ENCODE results near the gene METTL17. TPM values are rescaled to one million over a fixed set of nuclear protein-coding genes. Genes with fewer than 3 reads are reported as not detected.

The METTL17 gene
- total and polyA plus RNA-seq, 7 experiments from 2014 or later = 41.7 to 129 (median 91.7) TPM

DNA sequence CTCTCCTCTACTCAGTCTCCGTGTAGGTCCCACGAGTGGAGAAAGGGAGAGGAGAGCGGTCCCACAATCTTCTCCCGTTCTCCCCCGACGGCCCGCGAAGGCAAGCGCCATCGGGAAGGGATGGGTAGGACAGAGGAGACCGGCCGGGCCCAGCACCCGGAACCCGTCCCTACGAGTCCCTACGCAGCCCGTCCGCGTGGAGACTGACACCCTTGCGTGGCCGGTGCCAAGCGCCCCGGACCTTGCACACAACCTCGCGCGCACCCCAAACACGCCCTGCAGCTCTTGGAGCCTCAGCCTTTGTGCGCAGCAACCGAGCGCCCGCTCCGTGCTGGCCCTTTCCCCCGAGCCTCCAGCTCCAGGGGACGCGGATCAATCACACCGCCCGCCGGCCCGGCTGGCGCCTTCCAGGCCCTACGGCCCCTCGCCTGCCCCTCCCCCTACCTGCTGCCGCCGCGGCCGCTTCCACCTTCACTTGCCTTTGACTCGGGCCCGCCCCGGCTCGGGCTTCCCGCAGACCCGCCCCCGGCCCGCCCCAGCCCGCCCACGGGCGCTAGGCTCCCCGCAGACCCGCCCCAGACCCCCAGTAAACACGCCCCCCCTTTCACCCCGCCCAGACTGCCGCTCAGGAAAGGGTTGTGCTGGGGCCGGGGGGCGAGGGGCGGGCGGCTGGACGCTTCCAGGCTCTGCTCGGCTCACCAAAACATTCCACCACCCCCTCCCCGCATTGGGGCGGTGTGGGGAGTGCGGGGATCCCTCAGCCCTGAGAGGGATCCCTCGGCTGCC is 35.0 kb downstream of the METTL17 start, which contains the start of gene NDRG2:
NDRG2 (minus strand) TSS at position 477 of the 786 bp plus-strand sequence. CDS start 1,746 bp downstream, outside the sequence.
- Mint-ChIP-seq H3K4me1 (peaks cover 7 to 28% (median 23%) of the 10 kb centered on the region in 7 donors), H3K9me3 (no peaks in the 10 kb centered on the region), H3K27me3 (peaks cover 0 to 47% (median 0%) of the 10 kb centered on the region in 5 donors), H3K4me3 (peak within 1 kb of the TSS; percentile 84 to 97 (median 92)), H3K27ac (peak within 1 kb of the TSS in 8 of 9 donors; percentile 66 to 92 (median 80)), H3K36me3 (peaks cover 0 to 13% (median 0%) of the 10 kb centered on the region in 5 donors)
- intact Hi-C loops (cut with micrococcal nuclease) = loop anchor here (1.0 to 5.0 kb wide), 8 partner anchors 10 to 80 kb away; partner anchors contain the start of genes ARHGEF40 (in 1 of the 2) and METTL17 (in 1 of the 2)
- ATAC-seq (peak; percentile 93), DNase-seq (peak; percentile 50 to 78 (median 67))
- Histone ChIP-seq H3K9me3 (ENCODE audit: control insufficient read depth in 2 of 3, low read length in 3 of 3) (no peaks in the 10 kb centered on the region), H3K27ac (ENCODE audit: low read depth, low read length) (peak within 1 kb of the TSS; percentile 70), H3K36me3 (ENCODE audit: control insufficient read depth in 2 of 3, insufficient read depth in 3 of 3, low read length in 3 of 3) (peaks cover 0 to 17% (median 0%) of the 10 kb centered on the region in 3 experiments), H3K4me1 (ENCODE audit: control insufficient read depth in 2 of 2, insufficient read depth in 2 of 2, low read length in 2 of 2) (peaks cover 7 to 13% of the 10 kb centered on the region in 2 donors), H3K27me3 (ENCODE audit: control insufficient read depth in 2 of 2, insufficient read depth in 2 of 2, low read length in 2 of 2) (no peaks in the 10 kb centered on the region), H3K4me3 (ENCODE audit: low read length) (peak within 1 kb of the TSS; percentile 70)
- ChIA-PET CTCF (no interaction called here), POLR2A (interaction anchor here (0.6 to 1.1 kb wide), 3 partner anchors 9 to 342 kb away, joined by 3 to 4 read pairs (median 3); no protein-coding TSS in a partner anchor)

DNA sequence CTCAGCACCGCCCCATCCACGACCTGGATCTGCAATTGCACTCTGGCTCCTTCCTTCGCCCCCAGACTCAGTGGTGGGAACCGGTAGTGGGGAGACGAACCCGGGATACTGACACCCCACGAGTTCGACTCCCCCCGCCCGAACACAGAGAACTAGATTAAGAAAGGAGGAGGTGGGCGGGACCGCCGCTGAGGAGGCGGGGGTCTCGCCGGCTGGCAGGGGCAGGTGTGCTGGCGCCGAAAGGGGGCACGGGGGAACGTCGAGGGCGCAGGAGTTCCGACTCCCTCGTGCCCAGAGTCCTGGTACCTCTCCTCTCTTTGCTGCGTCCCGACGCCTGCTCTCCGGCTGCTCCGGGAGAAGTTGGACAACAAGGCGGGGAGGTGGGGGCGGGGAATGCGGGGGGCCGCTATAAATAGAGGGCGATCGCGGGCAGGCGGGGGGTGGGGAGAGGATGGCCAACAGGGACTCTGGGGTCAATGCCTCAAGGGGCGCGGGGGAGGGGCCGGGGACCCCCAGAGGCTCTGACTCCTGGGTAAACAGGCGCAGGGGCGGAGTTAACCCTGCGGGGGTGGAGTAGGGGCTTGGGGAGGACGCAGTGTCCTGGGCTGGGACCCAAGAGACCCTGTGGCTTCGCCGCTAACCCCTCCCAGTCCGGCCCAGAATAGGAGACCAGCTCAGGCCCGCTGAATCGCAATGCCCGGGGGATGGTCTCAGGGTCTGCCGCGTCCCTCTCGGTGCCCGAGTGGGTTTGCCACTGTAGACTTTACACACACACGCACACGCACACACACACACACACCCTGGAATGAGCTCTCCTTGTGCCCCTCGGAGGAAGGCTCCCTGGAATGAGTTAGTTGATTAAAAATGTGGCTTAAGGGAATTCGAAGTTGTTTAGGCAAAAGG is 35.8 kb downstream of the METTL17 start:
- Mint-ChIP-seq H3K4me3 (peak overlapping the region; percentile 84 to 97 (median 92)), H3K4me1 (peaks cover 7 to 28% (median 23%) of the 10 kb centered on the region in 7 donors), H3K27ac (peak overlapping the region in 8 of 9 donors; percentile 28 to 92 (median 76)), H3K9me3 (no peaks in the 10 kb centered on the region), H3K27me3 (peaks cover 0 to 47% (median 0%) of the 10 kb centered on the region in 5 donors), H3K36me3 (peaks cover 0 to 9% (median 0%) of the 10 kb centered on the region in 5 donors)
- Histone ChIP-seq H3K4me1 (ENCODE audit: control insufficient read depth in 2 of 2, insufficient read depth in 2 of 2, low read length in 2 of 2) (peaks cover 7 to 13% of the 10 kb centered on the region in 2 donors), H3K36me3 (ENCODE audit: control insufficient read depth in 2 of 3, insufficient read depth in 3 of 3, low read length in 3 of 3) (peaks cover 0 to 11% (median 0%) of the 10 kb centered on the region in 3 experiments), H3K4me3 (ENCODE audit: low read length) (peak overlapping the region; percentile 68), H3K27ac (ENCODE audit: low read depth, low read length) (peak overlapping the region; percentile 40), H3K9me3 (ENCODE audit: control insufficient read depth in 2 of 3, low read length in 3 of 3) (no peaks in the 10 kb centered on the region), H3K27me3 (ENCODE audit: control insufficient read depth in 2 of 2, insufficient read depth in 2 of 2, low read length in 2 of 2) (no peaks in the 10 kb centered on the region)
- ATAC-seq = no peak
- POLR2A ChIA-PET = no interaction called here
- CTCF ChIA-PET = interaction anchor here (0.7 to 1.5 kb wide), 4 partner anchors 10 to 27 kb away, joined by 3 to 6 read pairs (median 4); partner anchors contain the start of gene SLC39A2
- intact Hi-C loops (cut with micrococcal nuclease) = loop anchor here (1.0 to 5.0 kb wide), 8 partner anchors 11 to 79 kb away; partner anchors contain the start of genes ARHGEF40 (in 1 of the 2) and METTL17 (in 1 of the 2)
- peak in 1 of 9 donors; percentile 13 for DNase-seq

DNA sequence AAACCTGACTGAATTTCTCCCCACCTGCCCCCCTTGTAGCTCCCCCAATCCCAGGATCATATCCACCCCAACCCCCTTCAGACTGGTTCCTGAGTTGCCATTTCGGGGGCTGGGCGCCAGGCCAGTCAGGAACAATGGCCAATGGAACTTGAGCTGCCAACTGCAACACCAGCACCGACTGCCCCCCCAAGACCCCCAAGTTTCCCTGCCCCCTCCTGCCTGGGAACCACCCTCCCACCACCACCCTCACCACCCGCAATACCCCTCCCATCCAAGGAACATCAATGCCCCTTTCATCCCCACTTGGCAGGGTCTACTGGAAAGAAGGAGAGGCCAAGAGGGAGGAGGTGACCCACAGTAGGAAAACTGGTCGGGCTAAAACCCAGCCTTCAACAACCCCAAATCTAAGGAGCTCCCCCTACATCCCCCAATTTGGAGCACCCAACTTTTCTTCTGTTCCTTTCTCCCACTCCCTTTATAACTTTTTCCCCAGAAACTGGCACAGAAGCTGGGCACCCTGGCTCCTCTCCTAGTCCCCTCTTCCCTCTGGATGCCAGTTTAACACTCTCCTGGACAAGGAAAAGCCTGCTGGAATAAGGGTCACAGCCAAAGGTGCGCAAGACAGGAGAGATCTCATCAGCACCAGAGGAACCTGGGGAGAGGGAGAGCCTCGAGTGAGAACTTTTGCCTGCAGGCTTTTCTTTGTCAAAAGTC is 36.7 kb downstream of the METTL17 start:
- ATAC-seq = no peak
- H3K27ac Mint-ChIP-seq = peak overlapping the region in 7 of 9 donors; percentile 21 to 69 (median 51)
- ChIA-PET CTCF (interaction anchor here (0.7 to 1.5 kb wide), 4 partner anchors 9 to 27 kb away, joined by 3 to 6 read pairs (median 4); partner anchors contain the start of gene SLC39A2), POLR2A (no interaction called here)
- peaks cover 7 to 28% (median 23%) of the 10 kb centered on the region in 7 donors for H3K4me1 Mint-ChIP-seq
- Histone ChIP-seq H3K4me3 (ENCODE audit: low read length) (no peak overlapping the region), H3K27ac (ENCODE audit: low read depth, low read length) (no peak overlapping the region), H3K9me3 (ENCODE audit: control insufficient read depth in 2 of 3, low read length in 3 of 3) (no peaks in the 10 kb centered on the region), H3K4me1 (ENCODE audit: control insufficient read depth in 2 of 2, insufficient read depth in 2 of 2, low read length in 2 of 2) (peaks cover 7 to 13% of the 10 kb centered on the region in 2 donors), H3K27me3 (ENCODE audit: control insufficient read depth in 2 of 2, insufficient read depth in 2 of 2, low read length in 2 of 2) (no peaks in the 10 kb centered on the region), H3K36me3 (ENCODE audit: control insufficient read depth in 2 of 3, insufficient read depth in 3 of 3, low read length in 3 of 3) (peaks cover 0 to 3% (median 0%) of the 10 kb centered on the region in 3 experiments)
- peak overlapping the region; percentile 24 to 97 (median 89) for H3K4me3 Mint-ChIP-seq
- H3K27me3 Mint-ChIP-seq = peaks cover 0 to 46% (median 0%) of the 10 kb centered on the region in 5 donors
- H3K9me3 Mint-ChIP-seq = no peaks in the 10 kb centered on the region
- DNase-seq = no peak
- H3K36me3 Mint-ChIP-seq = peaks cover 0 to 3% (median 0%) of the 10 kb centered on the region in 5 donors
- intact Hi-C loops (cut with micrococcal nuclease) = loop anchor here in 1 of 2 donors (5.0 kb wide), 1 partner anchor 46 kb away; the partner anchor contains the start of gene ARHGEF40

GRCh38 chr14:21026988-21027315 is 37.2 kb downstream of the METTL17 start:
- CTCF ChIA-PET = interaction anchor here (1.5 kb wide), 1 partner anchor 11 kb away, joined by 3 read pairs; no protein-coding TSS in a partner anchor
- Histone ChIP-seq H3K27me3 (ENCODE audit: control insufficient read depth in 2 of 2, insufficient read depth in 2 of 2, low read length in 2 of 2) (no peaks in the 10 kb centered on the region), H3K4me1 (ENCODE audit: control insufficient read depth in 2 of 2, insufficient read depth in 2 of 2, low read length in 2 of 2) (peaks cover 7 to 13% of the 10 kb centered on the region in 2 donors), H3K9me3 (ENCODE audit: control insufficient read depth in 2 of 3, low read length in 3 of 3) (no peaks in the 10 kb centered on the region), H3K36me3 (ENCODE audit: control insufficient read depth in 2 of 3, insufficient read depth in 3 of 3, low read length in 3 of 3) (no peaks in the 10 kb centered on the region), H3K27ac (ENCODE audit: low read depth, low read length) (no peak overlapping the region), H3K4me3 (ENCODE audit: low read length) (no peak overlapping the region)
- Mint-ChIP-seq H3K9me3 (no peaks in the 10 kb centered on the region), H3K4me1 (peaks cover 7 to 28% (median 23%) of the 10 kb centered on the region in 7 donors), H3K36me3 (no peaks in the 10 kb centered on the region), H3K4me3 (peak overlapping the region in 9 of 10 donors; percentile 8 to 79 (median 30)), H3K27ac (peak overlapping the region in 6 of 9 donors; percentile 5 to 69 (median 36)), H3K27me3 (peaks cover 0 to 50% (median 0%) of the 10 kb centered on the region in 5 donors)
- intact Hi-C loops (cut with micrococcal nuclease) = loop anchor here in 1 of 2 donors (5.0 kb wide), 1 partner anchor 45 kb away; the partner anchor contains the start of gene ARHGEF40
- ATAC-seq = no peak
- DNase-seq = no peak
- POLR2A ChIA-PET = no interaction called here

- no peaks in the 10 kb centered on the region for H3K9me3 ChIP-seq (ENCODE audit: control insufficient read depth in 2 of 3, low read length in 3 of 3)
- no peaks in the 10 kb centered on the region for H3K36me3 ChIP-seq (ENCODE audit: control insufficient read depth in 2 of 3, insufficient read depth in 3 of 3, low read length in 3 of 3)
- peaks cover 0 to 5% (median 0%) of the 10 kb centered on the region in 7 donors for H3K4me1 Mint-ChIP-seq
- peaks cover 0 to 33% (median 0%) of the 10 kb centered on the region in 5 donors for H3K27me3 Mint-ChIP-seq
- no peaks in the 10 kb centered on the region for H3K4me1 ChIP-seq (ENCODE audit: control insufficient read depth in 2 of 2, insufficient read depth in 2 of 2, low read length in 2 of 2)
- H3K27ac ChIP-seq (ENCODE audit: low read depth, low read length) = no peak within 1 kb of the TSS
- intact Hi-C loops (cut with micrococcal nuclease) = loop anchor here in 1 of 2 donors (5.0 kb wide), 1 partner anchor 42 kb away; the partner anchor contains the start of gene ARHGEF40
- no peaks in the 10 kb centered on the region for H3K36me3 Mint-ChIP-seq
- CTCF ChIA-PET = interaction anchor here (10.2 kb wide), 1 partner anchor 13 kb away, joined by 99 read pairs; no protein-coding TSS in a partner anchor
- H3K27me3 ChIP-seq (ENCODE audit: control insufficient read depth in 2 of 2, insufficient read depth in 2 of 2, low read length in 2 of 2) = no peaks in the 10 kb centered on the region
- peak within 1 kb of the TSS in 1 of 9 donors; percentile 16 for H3K27ac Mint-ChIP-seq
- H3K9me3 Mint-ChIP-seq = no peaks in the 10 kb centered on the region
- DNase-seq (no peak), ATAC-seq (no peak)
- no peak within 1 kb of the TSS for H3K4me3 ChIP-seq (ENCODE audit: low read length)
- POLR2A ChIA-PET = no interaction called here
- no peak within 1 kb of the TSS for H3K4me3 Mint-ChIP-seq
Observed at GRCh38 chr14:21029917-21030316, 40.1 kb downstream of the METTL17 start, which contains the start of gene TPPP2. TPPP2 (plus strand) TSS chr14:21030217; CDS start chr14:21030582, 365 bp downstream.

Measured in naive thymus-derived CD4-positive, alpha-beta T cell (primary cell).